Dendritic cell treated with granulocyte-macrophage colony-stimulating factor and Interleukin-4, amounts not matched to agents 40 ng/mL and 50 ng/mL, for 4 days (primary cell): Measurements from ENCODE around the gene CDKN2AIP.
"Not testable (repeated sequence)": the region's sequence is repeated elsewhere in the genome, so short reads cannot be mapped to it uniquely, and the experiment has no call there.

Source experiments
- H3K27ac Mint-ChIP-seq: one replicate; pipeline ENCODE4 v1.8.0; 2022; ENCODE audit warnings: mild to moderate bottlenecking, mixed read lengths
- H3K27me3 Mint-ChIP-seq: one replicate; pipeline ENCODE4 v1.8.0; 2022; ENCODE audit warnings: mild to moderate bottlenecking, mixed read lengths
- H3K36me3 Mint-ChIP-seq: one replicate; pipeline ENCODE4 v1.8.0; 2022; ENCODE audit warnings: low read depth, mixed read lengths
- H3K4me1 Mint-ChIP-seq: one replicate; pipeline ENCODE4 v1.8.0; 2022; ENCODE audit warnings: low read depth, mixed read lengths
- H3K4me3 Mint-ChIP-seq: one replicate; pipeline ENCODE4 v1.8.0; 2022; ENCODE audit warnings: mild to moderate bottlenecking, moderate library complexity, mixed read lengths
- H3K9me3 Mint-ChIP-seq: one replicate; pipeline ENCODE4 v1.8.0; 2022; ENCODE audit warnings: mixed read lengths
- intact Hi-C: fragments of 100-400 bp; cut with micrococcal nuclease; formaldehyde crosslinking; loops from one replicate; pipeline ENCODE4 v1.15.0; 2022

CDKN2AIP gene

DNA sequence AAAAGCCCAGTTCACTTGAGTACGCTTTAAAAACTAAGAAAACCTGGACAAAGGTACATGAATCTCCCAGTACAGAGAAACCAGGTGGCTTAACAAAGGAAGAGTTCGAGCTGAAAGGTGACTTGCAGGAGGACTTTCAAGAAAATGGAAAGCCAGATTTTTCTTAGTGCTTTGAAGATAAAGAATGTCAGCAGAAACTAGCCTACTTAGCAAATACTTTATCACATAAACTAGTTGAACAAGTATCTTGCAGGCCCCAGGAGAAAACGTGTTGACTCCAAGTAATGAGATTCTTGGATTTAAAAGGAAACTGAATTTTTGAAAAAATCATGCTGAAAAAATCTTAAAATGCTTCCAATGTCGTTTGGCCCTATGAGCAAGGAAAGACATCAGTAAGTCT, 26.4 kb downstream of the CDKN2AIP start:
- Mint-ChIP-seq H3K36me3 (peaks cover 14% of the 10 kb centered on the region), H3K27me3 (no peaks in the 10 kb centered on the region), H3K9me3 (peaks cover 25% of the 10 kb centered on the region), H3K4me1 (peaks cover 36% of the 10 kb centered on the region), H3K27ac (no peak overlapping the region), H3K4me3 (no peak overlapping the region)
- intact Hi-C loops = loop anchor here (10.0 kb wide), 1 partner anchor 184 kb away; the partner anchor contains the start of genes RWDD4 and TRAPPC11

GRCh38 chr4:183471946-183472708, 27.7 kb downstream of the CDKN2AIP start:
- Mint-ChIP-seq H3K27me3 (no peaks in the 10 kb centered on the region), H3K9me3 (peaks cover 12% of the 10 kb centered on the region), H3K4me1 (peaks cover 28% of the 10 kb centered on the region), H3K27ac (peak overlapping the region; percentile 40), H3K4me3 (no peak overlapping the region), H3K36me3 (peaks cover 8% of the 10 kb centered on the region)
- intact Hi-C loops = loop anchor here (2.0 to 10.0 kb wide), 3 partner anchors 33 to 183 kb away; partner anchors contain the start of genes ING2, RWDD4 and TRAPPC11

DNA sequence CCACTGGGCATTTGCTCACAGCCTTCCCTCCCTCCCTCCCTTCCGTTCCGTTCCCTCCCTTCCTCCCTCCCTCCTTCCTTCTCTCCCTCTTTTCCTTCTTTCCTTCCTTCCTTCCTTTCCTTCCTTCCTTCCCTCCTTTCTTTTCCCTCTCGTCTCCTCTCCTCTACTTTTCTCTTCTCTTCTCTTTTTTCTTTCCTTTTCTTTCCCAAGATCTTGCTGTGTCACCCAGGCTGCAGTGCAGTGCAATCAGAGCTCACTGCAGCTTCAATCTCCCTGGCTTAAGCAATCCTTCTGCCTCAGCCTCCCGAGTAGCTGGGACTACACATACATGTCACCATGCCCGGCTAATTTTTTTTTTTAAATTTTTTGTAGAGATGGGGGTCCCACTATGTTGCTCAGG, 33.7 kb downstream of the CDKN2AIP start:
- Mint-ChIP-seq H3K27me3 (peaks cover 2% of the 10 kb centered on the region), H3K36me3 (no peaks in the 10 kb centered on the region), H3K9me3 (no peaks in the 10 kb centered on the region), H3K4me3 (no peak overlapping the region), H3K27ac (no peak overlapping the region), H3K4me1 (peaks cover 7% of the 10 kb centered on the region)
- intact Hi-C loops = loop anchor here (10.0 kb wide), 1 partner anchor 177 kb away; the partner anchor contains the start of genes RWDD4 and TRAPPC11

- peaks cover 2% of the 10 kb centered on the region for H3K27me3 Mint-ChIP-seq
- no peaks in the 10 kb centered on the region for H3K36me3 Mint-ChIP-seq
- H3K4me1 Mint-ChIP-seq = peaks cover 6% of the 10 kb centered on the region
- no peaks in the 10 kb centered on the region for H3K9me3 Mint-ChIP-seq
- intact Hi-C loops = loop anchor here (10.0 kb wide), 1 partner anchor 176 kb away; the partner anchor contains the start of genes RWDD4 and TRAPPC11
- no peak overlapping the region for H3K4me3 Mint-ChIP-seq
- H3K27ac Mint-ChIP-seq = no peak overlapping the region
Measured at GRCh38 chr4:183478926-183479325, 34.5 kb downstream of the CDKN2AIP start.

- H3K36me3 Mint-ChIP-seq, H3K9me3 Mint-ChIP-seq, H3K4me3 Mint-ChIP-seq, H3K27ac Mint-ChIP-seq, H3K4me1 Mint-ChIP-seq, H3K27me3 Mint-ChIP-seq, intact Hi-C loops: not testable (repeated sequence)
Measured at GRCh38 chr4:183482515-183483095, 38.2 kb downstream of the CDKN2AIP start.

DNA sequence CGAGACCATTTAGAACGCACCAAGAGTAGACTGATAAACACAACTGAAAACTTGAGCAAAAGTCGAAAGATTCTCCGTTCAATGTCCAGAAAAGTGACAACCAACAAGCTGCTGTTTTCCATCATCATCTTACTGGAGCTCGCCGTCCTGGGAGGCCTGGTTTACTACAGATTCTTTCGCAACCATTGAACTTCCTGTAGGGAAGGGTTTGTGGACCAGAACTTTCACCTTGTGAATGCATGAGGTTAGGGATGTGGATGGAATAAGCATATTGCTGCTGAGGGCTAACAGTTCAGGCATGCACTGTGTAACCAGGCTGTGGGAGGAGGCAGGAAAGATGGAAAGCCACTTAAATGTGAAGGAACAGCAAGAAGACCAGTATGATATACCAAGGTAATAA, 39.6 kb downstream of the CDKN2AIP start:
- intact Hi-C loops = no loop called here
- Mint-ChIP-seq H3K36me3 (no peaks in the 10 kb centered on the region), H3K4me3 (no peak overlapping the region), H3K9me3 (no peaks in the 10 kb centered on the region), H3K4me1 (no peaks in the 10 kb centered on the region), H3K27ac (no peak overlapping the region), H3K27me3 (no peaks in the 10 kb centered on the region)

DNA sequence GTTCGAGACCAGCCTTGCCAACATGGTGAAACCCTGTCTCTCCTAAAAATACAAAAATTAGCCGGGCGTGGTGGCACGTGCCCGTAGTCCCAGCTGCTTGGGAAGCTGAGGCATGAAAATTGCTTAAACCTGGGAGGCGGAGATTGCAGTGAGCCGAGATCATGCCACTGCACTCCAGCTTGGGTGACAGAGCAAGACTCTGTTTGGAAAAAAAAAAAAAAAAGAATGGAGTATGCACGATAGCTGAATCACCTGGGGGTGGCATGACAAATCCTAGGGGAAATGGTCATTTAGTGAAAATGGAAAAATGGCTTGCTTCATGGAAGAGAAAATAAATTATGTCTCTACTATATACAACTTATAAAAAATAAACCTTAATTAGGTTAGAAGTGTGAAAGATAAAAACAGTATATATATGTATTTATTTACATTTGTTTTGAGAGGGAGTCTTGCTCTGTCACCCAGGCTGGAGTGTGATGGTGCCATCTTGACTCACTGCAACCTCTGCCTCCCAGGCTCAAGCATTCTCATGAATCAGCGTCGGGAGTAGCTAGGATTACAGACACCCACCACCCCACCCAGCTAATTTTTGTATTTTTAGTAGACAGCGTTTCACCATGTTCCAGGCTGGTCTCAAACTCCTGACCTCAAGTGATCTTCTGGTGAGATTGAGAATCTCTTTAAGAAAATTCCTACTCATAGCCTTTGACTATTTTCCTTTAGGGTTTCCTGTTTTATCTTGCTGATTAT, 41.1 kb downstream of the CDKN2AIP start:
- no peaks in the 10 kb centered on the region for H3K36me3 Mint-ChIP-seq
- intact Hi-C loops = no loop called here
- H3K9me3 Mint-ChIP-seq = no peaks in the 10 kb centered on the region
- no peaks in the 10 kb centered on the region for H3K27me3 Mint-ChIP-seq
- H3K4me3 Mint-ChIP-seq = no peak overlapping the region
- H3K4me1 Mint-ChIP-seq = peaks cover 5% of the 10 kb centered on the region
- no peak overlapping the region for H3K27ac Mint-ChIP-seq

DNA sequence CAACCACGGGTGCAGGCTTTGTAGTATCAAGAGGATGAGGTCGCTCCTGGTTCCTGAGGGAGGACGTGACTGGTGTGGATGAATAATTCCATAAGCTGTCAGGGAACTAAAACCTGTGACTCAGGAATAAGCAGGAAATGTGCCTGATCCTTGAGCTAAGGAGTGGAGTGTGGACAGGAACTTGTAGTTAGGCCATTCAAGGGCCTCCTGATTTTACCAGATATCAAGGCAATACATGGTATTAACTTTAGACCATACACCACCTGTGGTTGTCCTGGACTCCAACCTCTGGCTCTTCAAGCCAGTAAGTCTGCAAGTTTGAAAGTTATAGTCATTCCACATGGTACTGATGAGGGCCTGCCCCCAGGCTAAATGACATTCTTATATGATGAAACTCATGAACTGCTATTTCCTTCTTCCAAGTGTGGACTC, 48.4 kb downstream of the CDKN2AIP start:
- Mint-ChIP-seq H3K36me3 (peaks cover 28% of the 10 kb centered on the region), H3K4me3 (no peak overlapping the region), H3K9me3 (no peaks in the 10 kb centered on the region), H3K27ac (no peak overlapping the region), H3K27me3 (no peaks in the 10 kb centered on the region), H3K4me1 (peaks cover 6% of the 10 kb centered on the region)
- intact Hi-C loops = no loop called here

DNA sequence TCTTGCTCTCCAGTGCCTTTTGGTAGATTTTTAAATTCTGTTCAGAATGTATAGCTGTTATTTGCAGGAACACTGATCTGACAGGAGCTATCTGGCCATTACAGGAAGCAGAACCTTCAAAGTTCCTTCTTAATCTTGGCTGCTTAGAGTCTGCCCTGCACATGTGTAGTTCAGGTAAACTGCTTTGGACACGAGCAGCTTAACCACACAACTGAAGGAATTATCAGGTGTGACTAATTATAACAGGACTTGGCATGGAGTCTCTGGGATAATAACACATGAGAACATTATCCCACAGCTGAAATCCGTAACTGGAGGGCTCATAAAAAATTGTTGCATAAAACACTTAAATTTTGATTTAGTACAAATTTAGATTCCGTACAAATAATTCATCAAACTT, 48.8 kb downstream of the CDKN2AIP start:
- intact Hi-C loops = no loop called here
- H3K27ac Mint-ChIP-seq = no peak overlapping the region
- peaks cover 28% of the 10 kb centered on the region for H3K36me3 Mint-ChIP-seq
- no peaks in the 10 kb centered on the region for H3K27me3 Mint-ChIP-seq
- no peaks in the 10 kb centered on the region for H3K9me3 Mint-ChIP-seq
- no peak overlapping the region for H3K4me3 Mint-ChIP-seq
- peaks cover 6% of the 10 kb centered on the region for H3K4me1 Mint-ChIP-seq

- no peak overlapping the region for H3K4me3 Mint-ChIP-seq
Measured at GRCh38 chr4:183495184-183495583, 50.7 kb downstream of the CDKN2AIP start.

More at GRCh38 chr4:183495184-183495583, 50.7 kb downstream of the CDKN2AIP start:
- Mint-ChIP-seq H3K9me3 (no peaks in the 10 kb centered on the region), H3K36me3 (peaks cover 28% of the 10 kb centered on the region), H3K4me1 (peaks cover 11% of the 10 kb centered on the region), H3K27ac (no peak overlapping the region), H3K27me3 (no peaks in the 10 kb centered on the region)
- intact Hi-C loops = no loop called here
